HT-29 (cell line): ENCODE results near the gene ABCB6. TPM values are rescaled to one million over a fixed set of nuclear protein-coding genes. Genes with fewer than 3 reads are reported as not detected.

ENCODE experiments used
- DNase-seq: peaks from one replicate; pipeline ENCODE4 v3.0.0-alpha.2; 2015; ENCODE audit warnings: low spot score
- total RNA-seq: library from RNA; depleted of rRNA; stranded (reverse); fragments of >200 nt; shearing (Covaris generic); gene quantifications from 2 replicates; pipeline ENCODE4 v1.2.3, GENCODE V29; 2014

The ABCB6 gene
- total RNA-seq, 1 experiment from 2014 or later = 33.6 TPM

GRCh38 chr2:219245899-219246230, 27.1 kb upstream of the ABCB6 start:
- no peak for DNase-seq

- DNase-seq = peak; percentile 95
Measured at GRCh38 chr2:219245148-219245898, 26.6 kb upstream of the ABCB6 start, which contains the start of the genes GLB1L and STK16. Gene GLB1L, minus strand, starts transcription at chr2:219245444. Its CDS starts 1,871 bp downstream, at chr2:219243573. Gene STK16, plus strand, starts transcription at chr2:219245479. Its CDS starts 521 bp downstream, at chr2:219246000.

GRCh38 chr2:219244789-219245147, 26.0 kb upstream of the ABCB6 start:
- DNase-seq = no peak

- no peak for DNase-seq
Measured at GRCh38 chr2:219243291-219243761, 24.6 kb upstream of the ABCB6 start.

- no peak for DNase-seq
Measured at GRCh38 chr2:219234331-219234730, 15.6 kb upstream of the ABCB6 start.

- DNase-seq = peak; percentile 66
Measured at GRCh38 chr2:219230059-219230540, 11.3 kb upstream of the ABCB6 start.

- peak; percentile 99 for DNase-seq
Measured at GRCh38 chr2:219229305-219230058, 10.7 kb upstream of the ABCB6 start, which contains the start of the genes ANKZF1 and ATG9A. Gene ANKZF1, plus strand, starts transcription at chr2:219229806. Its CDS starts 452 bp downstream, at chr2:219230258. Gene ATG9A, minus strand, starts transcription at chr2:219229636. Its CDS starts 1,612 bp downstream, at chr2:219228024.

GRCh38 chr2:219228911-219229304, 10.2 kb upstream of the ABCB6 start:
- DNase-seq = no peak

GRCh38 chr2:219228041-219228910, 9.5 kb upstream of the ABCB6 start:
- DNase-seq = no peak

GRCh38 chr2:219225350-219225749, 6.6 kb upstream of the ABCB6 start:
- DNase-seq = no peak

GRCh38 chr2:219223831-219224610, 5.3 kb upstream of the ABCB6 start:
- DNase-seq = no peak

- no peak for DNase-seq
Measured at GRCh38 chr2:219221957-219222518, 3.3 kb upstream of the ABCB6 start.

GRCh38 chr2:219220652-219221402, 2.1 kb upstream of the ABCB6 start:
- no peak for DNase-seq

GRCh38 chr2:219219784-219220532, 1.2 kb upstream of the ABCB6 start:
- no peak for DNase-seq

- peak; percentile 72 for DNase-seq
Measured at GRCh38 chr2:219218217-219218731, 484 bp downstream of the ABCB6 start.

GRCh38 chr2:219216535-219216915, 2.2 kb downstream of the ABCB6 start:
- no peak for DNase-seq

GRCh38 chr2:219215871-219216534, 2.8 kb downstream of the ABCB6 start:
- peak; percentile 76 for DNase-seq

- DNase-seq = no peak
Measured at GRCh38 chr2:219214786-219215185, 4.0 kb downstream of the ABCB6 start.
